Esophagus muscularis mucosa (tissue), 4 donors: ENCODE data around the gene GRM5.

Experiments used
- EP300 ChIP-seq: sonication (generic); formaldehyde crosslinking; IDR thresholded peaks from one replicate; pipeline ENCODE4 v1.6.1; 2017; ENCODE audit warnings: antibody characterized with exemption
- POLR2A ChIP-seq: fragments of 450-650 bp; IDR thresholded peaks from one replicate; pipeline ENCODE4 v1.6.1; 2017; ENCODE audit warnings: antibody characterized with exemption, moderate library complexity, mild to moderate bottlenecking, low read depth
- POLR2AphosphoS5 ChIP-seq, 2 donors: sonication (generic); formaldehyde crosslinking; IDR thresholded peaks; one replicate each; pipeline ENCODE4 v1.6.1; 2017; ENCODE audit warnings: antibody characterized with exemption in 2 of 2
- TF ChIP-seq, protein P1 (sequence below), 3 experiments: fragments of 200-600 bp in 2 of 3; fragments of 450-650 bp in 1 of 3; sonication (generic) in 2 of 3; IDR thresholded peaks; one replicate each; pipeline ENCODE4 v1.5.1; 2017 to 2019; ENCODE audit warnings: antibody characterized with exemption in 3 of 3, mild to moderate bottlenecking in 2 of 3, moderate library complexity in 1 of 3

GRCh38 chr11:88508418-88508758, 557.4 kb downstream of the GRM5 start:
- TF ChIP-seq, protein P1, sequence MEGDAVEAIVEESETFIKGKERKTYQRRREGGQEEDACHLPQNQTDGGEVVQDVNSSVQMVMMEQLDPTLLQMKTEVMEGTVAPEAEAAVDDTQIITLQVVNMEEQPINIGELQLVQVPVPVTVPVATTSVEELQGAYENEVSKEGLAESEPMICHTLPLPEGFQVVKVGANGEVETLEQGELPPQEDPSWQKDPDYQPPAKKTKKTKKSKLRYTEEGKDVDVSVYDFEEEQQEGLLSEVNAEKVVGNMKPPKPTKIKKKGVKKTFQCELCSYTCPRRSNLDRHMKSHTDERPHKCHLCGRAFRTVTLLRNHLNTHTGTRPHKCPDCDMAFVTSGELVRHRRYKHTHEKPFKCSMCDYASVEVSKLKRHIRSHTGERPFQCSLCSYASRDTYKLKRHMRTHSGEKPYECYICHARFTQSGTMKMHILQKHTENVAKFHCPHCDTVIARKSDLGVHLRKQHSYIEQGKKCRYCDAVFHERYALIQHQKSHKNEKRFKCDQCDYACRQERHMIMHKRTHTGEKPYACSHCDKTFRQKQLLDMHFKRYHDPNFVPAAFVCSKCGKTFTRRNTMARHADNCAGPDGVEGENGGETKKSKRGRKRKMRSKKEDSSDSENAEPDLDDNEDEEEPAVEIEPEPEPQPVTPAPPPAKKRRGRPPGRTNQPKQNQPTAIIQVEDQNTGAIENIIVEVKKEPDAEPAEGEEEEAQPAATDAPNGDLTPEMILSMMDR (IDR thresholded peaks at IDR 0.05) = no peak
- TF ChIP-seq EP300 (no peak), POLR2A (no peak), POLR2AphosphoS5 (IDR thresholded peaks at IDR 0.05) (no peak)
